ENCODE data around the gene DMD. TPM values are rescaled to one million over a fixed set of nuclear protein-coding genes. Genes with fewer than 3 reads are reported as not detected.

Gene DMD
- total and polyA plus RNA-seq, 2 donors: 48.8 to 257 TPM

- Histone ChIP-seq H3K27ac (ENCODE audit: low read depth) (no peak overlapping the region), H3K4me1 (ENCODE audit: insufficient read depth) (no peaks in the 10 kb centered on the region), H3K4me3 (ENCODE audit: low read depth, low read length) (no peak overlapping the region), H3K36me3 (ENCODE audit: insufficient read depth) (no peaks in the 10 kb centered on the region)
- no peak for DNase-seq (ENCODE audit: extremely low spot score)
- WGBS: 58% methylated on average over 1 of the region's 1 CpG
Measured at GRCh38 chrX:31237189-31237588, 1974.2 kb downstream of the DMD start.

DNA sequence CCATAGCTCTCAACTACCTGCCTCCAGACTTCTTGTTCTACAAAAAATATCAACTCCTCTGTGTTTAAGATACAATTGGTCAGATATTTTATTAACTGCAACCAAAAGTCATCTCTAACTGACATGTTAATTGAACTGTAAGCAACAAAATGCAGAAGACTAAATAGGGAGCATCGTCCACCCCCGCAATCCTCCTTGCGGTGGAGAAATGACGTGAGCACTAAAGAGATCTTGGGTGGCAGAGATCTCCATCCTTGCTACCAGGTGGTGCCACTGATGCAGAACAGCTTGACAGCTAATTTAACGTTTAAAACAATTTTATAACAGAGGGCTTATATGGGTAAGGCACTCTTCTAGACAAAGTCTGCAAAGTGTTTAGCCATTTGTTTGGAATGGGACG lies 1975.1 kb downstream of the DMD start:
- H3K4me3 ChIP-seq (ENCODE audit: low read depth, low read length): no peak overlapping the region
- DNase-seq (ENCODE audit: extremely low spot score): no peak
- 54% methylated on average over 6 of the region's 6 CpGs for WGBS
- no peaks in the 10 kb centered on the region for H3K4me1 ChIP-seq (ENCODE audit: insufficient read depth)
- H3K27ac ChIP-seq (ENCODE audit: low read depth): no peak overlapping the region
- no peaks in the 10 kb centered on the region for H3K36me3 ChIP-seq (ENCODE audit: insufficient read depth)

DNA sequence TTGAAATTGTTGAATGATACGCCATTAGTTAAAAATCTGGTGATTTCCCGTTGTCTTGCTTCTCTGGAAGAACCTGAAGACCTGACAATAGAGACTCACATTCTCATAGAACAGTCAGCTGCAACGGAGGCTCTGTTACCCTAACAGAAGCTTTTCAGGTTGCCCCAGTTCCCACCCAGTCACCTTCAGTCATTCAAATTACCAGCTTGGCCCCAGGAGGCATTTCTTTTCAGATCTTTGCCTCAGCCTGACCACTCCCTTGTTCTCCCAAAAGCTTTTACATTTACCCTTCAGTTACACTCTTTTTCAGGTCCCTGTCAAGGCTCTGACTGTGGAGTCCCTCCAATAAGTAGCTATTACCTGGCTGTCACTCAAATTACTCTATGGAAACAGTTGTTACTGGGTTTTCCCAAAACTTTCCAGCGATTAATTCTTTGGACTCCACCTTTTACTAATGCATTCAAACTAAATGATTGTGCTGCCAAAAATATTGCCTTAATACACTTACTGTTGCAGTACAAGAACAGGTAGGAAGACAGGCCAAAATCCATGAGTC lies 1977.3 kb downstream of the DMD start:
- H3K4me3 ChIP-seq (ENCODE audit: low read depth, low read length): no peak overlapping the region
- no peaks in the 10 kb centered on the region for H3K36me3 ChIP-seq (ENCODE audit: insufficient read depth)
- no peaks in the 10 kb centered on the region for H3K4me1 ChIP-seq (ENCODE audit: insufficient read depth)
- 79% methylated on average over 4 of the region's 4 CpGs for WGBS
- DNase-seq (ENCODE audit: extremely low spot score): no peak
- no peak overlapping the region for H3K27ac ChIP-seq (ENCODE audit: low read depth)

- Histone ChIP-seq H3K36me3 (ENCODE audit: insufficient read depth) (no peaks in the 10 kb centered on the region), H3K4me3 (ENCODE audit: low read depth, low read length) (no peak overlapping the region), H3K27ac (ENCODE audit: low read depth) (no peak overlapping the region), H3K4me1 (ENCODE audit: insufficient read depth) (no peaks in the 10 kb centered on the region)
- 55% methylated on average over 3 of the region's 3 CpGs for WGBS
- no peak for DNase-seq (ENCODE audit: extremely low spot score)
Measured at GRCh38 chrX:31232506-31232905, 1978.8 kb downstream of the DMD start.

DNA sequence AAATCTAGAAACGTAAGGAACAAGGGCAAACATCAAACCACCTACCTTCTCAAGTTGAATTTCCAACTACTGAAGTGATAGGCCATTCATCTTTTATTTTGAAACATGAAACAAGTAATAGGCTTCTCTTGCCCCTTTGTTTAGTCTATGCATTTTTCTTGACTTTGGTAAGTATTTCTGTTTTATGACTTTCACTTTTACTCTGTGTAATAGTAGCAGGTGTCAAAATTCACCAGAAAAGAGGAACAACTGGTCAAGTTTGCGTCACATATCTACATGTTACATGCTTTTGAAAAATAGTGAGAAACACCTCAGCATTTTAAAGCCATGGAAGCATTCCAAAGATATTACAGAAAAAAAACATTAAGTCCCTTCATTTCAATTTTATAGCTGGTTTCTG lies 1982.4 kb downstream of the DMD start:
- H3K4me1 ChIP-seq (ENCODE audit: insufficient read depth): no peaks in the 10 kb centered on the region
- WGBS: 48% methylated on average over 2 of the region's 2 CpGs
- DNase-seq (ENCODE audit: extremely low spot score): no peak
- H3K36me3 ChIP-seq (ENCODE audit: insufficient read depth): no peaks in the 10 kb centered on the region
- no peak overlapping the region for H3K27ac ChIP-seq (ENCODE audit: low read depth)
- no peak overlapping the region for H3K4me3 ChIP-seq (ENCODE audit: low read depth, low read length)

DNA sequence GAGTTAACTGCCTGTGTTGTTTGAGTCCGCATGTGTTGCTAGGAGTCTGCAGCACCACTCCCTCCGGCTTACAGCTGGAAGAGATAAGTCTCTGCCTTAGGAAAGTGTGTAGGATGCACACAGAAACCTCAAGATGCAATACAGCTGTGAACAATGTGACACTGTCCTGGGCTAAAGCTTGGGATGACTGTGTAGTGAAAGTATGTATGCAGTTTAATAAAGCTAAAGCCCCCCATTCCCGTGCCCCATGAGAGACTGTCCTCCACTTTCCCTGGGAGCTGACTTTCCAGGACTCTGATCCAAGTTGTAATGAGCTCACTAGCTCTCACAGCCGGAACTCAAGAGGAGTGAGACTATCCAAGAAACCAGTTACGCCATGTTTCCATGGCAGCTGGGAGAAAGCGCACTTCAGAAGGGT lies 1982.9 kb downstream of the DMD start:
- 19% methylated on average over 6 of the region's 6 CpGs for WGBS

GRCh38 chrX:31227250-31227649 lies 1984.1 kb downstream of the DMD start:
- H3K27ac ChIP-seq (ENCODE audit: low read depth): no peak overlapping the region
- no peak for DNase-seq (ENCODE audit: extremely low spot score)
- WGBS: 59% methylated on average over 2 of the region's 2 CpGs
- no peak overlapping the region for H3K4me3 ChIP-seq (ENCODE audit: low read depth, low read length)
- H3K4me1 ChIP-seq (ENCODE audit: insufficient read depth): no peaks in the 10 kb centered on the region
- no peaks in the 10 kb centered on the region for H3K36me3 ChIP-seq (ENCODE audit: insufficient read depth)

More for the DNA sequence above, 1982.9 kb downstream of the DMD start:
- Histone ChIP-seq H3K4me3 (ENCODE audit: low read depth, low read length) (no peak overlapping the region), H3K4me1 (ENCODE audit: insufficient read depth) (no peaks in the 10 kb centered on the region), H3K36me3 (ENCODE audit: insufficient read depth) (no peaks in the 10 kb centered on the region), H3K27ac (ENCODE audit: low read depth) (no peak overlapping the region)
- DNase-seq (ENCODE audit: extremely low spot score): peak; percentile 55

- Histone ChIP-seq H3K36me3 (ENCODE audit: insufficient read depth) (no peaks in the 10 kb centered on the region), H3K4me1 (ENCODE audit: insufficient read depth) (no peaks in the 10 kb centered on the region), H3K27ac (ENCODE audit: low read depth) (no peak overlapping the region), H3K4me3 (ENCODE audit: low read depth, low read length) (no peak overlapping the region)
- DNase-seq (ENCODE audit: extremely low spot score): no peak
- WGBS: 95% methylated on average over 2 of the region's 2 CpGs
Measured at GRCh38 chrX:31225819-31226218, 1985.5 kb downstream of the DMD start.

DNA sequence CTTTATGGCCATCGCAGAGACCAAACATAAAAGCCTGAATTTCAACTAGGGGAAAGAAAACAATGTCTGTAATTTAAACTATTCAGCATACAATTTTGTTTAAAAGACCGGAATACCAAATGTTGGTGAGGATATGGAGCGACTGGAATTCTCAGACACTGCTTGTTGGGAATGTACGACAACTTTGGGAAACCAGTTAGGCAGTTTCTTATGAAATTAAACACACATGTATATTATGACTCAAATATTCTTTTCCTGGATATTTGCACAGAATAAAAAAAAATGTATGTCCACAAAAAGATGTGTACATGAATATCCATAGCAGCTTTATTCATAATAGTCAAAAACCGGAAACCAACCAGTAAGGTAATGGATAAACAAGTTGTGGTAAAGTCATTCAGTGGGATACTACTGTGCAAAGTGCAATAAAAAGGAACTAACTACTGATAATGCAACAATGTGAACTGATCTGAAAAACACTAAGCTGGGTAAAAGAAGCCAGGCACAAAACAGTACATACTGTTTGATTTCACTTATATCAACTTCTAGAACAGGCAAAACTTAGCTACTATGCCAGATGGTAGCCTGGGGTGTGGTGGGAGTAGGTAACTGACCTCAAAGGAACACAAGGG lies 1986.9 kb downstream of the DMD start:
- 93% methylated on average over 5 of the region's 5 CpGs for WGBS
- Histone ChIP-seq H3K36me3 (ENCODE audit: insufficient read depth) (no peaks in the 10 kb centered on the region), H3K27ac (ENCODE audit: low read depth) (no peak overlapping the region), H3K4me3 (ENCODE audit: low read depth, low read length) (no peak overlapping the region), H3K4me1 (ENCODE audit: insufficient read depth) (no peaks in the 10 kb centered on the region)
- no peak for DNase-seq (ENCODE audit: extremely low spot score)

- Histone ChIP-seq H3K4me3 (ENCODE audit: low read depth, low read length) (no peak overlapping the region), H3K27ac (ENCODE audit: low read depth) (no peak overlapping the region), H3K4me1 (ENCODE audit: insufficient read depth) (no peaks in the 10 kb centered on the region), H3K36me3 (ENCODE audit: insufficient read depth) (no peaks in the 10 kb centered on the region)
- DNase-seq (ENCODE audit: extremely low spot score): no peak
- 65% methylated on average over 3 of the region's 3 CpGs for WGBS
Measured at GRCh38 chrX:31223817-31224216, 1987.5 kb downstream of the DMD start.

- DNase-seq (ENCODE audit: extremely low spot score): no peak
- H3K4me3 ChIP-seq (ENCODE audit: low read depth, low read length): no peak overlapping the region
- no peaks in the 10 kb centered on the region for H3K36me3 ChIP-seq (ENCODE audit: insufficient read depth)
- 90% methylated on average over 6 of the region's 6 CpGs for WGBS
- no peak overlapping the region for H3K27ac ChIP-seq (ENCODE audit: low read depth)
- H3K4me1 ChIP-seq (ENCODE audit: insufficient read depth): no peaks in the 10 kb centered on the region
Measured at GRCh38 chrX:31222946-31223345, 1988.4 kb downstream of the DMD start.

GRCh38 chrX:31219174-31219573 lies 1992.2 kb downstream of the DMD start:
- no peak overlapping the region for H3K27ac ChIP-seq (ENCODE audit: low read depth)
- DNase-seq (ENCODE audit: extremely low spot score): no peak
- 68% methylated on average over 6 of the region's 6 CpGs for WGBS

DNA sequence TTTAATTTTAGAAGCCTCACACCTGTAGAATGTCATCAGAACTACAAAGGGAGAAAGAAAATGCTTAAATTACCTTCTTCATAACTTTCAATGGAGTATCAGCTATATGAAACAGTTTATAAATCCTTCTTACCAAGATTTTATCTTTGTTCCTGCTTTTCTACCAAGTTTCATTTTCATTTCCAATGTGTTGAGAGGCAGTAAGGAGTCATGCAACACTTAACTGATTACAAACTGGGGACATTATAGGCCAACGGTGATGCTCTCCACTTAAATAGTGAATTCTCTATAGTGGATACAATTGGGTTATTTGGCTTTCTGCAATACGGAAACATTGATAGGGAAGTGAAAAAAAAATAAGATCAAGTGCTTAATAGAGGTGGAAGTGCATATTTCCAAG lies 1994.3 kb downstream of the DMD start:
- no peak for DNase-seq (ENCODE audit: extremely low spot score)
- WGBS: 29% methylated on average over 2 of the region's 2 CpGs

More at GRCh38 chrX:31219174-31219573, 1992.2 kb downstream of the DMD start:
- H3K4me3 ChIP-seq (ENCODE audit: low read depth, low read length): no peak overlapping the region
- no peaks in the 10 kb centered on the region for H3K4me1 ChIP-seq (ENCODE audit: insufficient read depth)
- H3K36me3 ChIP-seq (ENCODE audit: insufficient read depth): no peaks in the 10 kb centered on the region

GRCh38 chrX:31215277-31215815 lies 1996.0 kb downstream of the DMD start:
- WGBS: 90% methylated on average over 7 of the region's 7 CpGs
- Histone ChIP-seq H3K4me1 (ENCODE audit: insufficient read depth) (no peaks in the 10 kb centered on the region), H3K4me3 (ENCODE audit: low read depth, low read length) (no peak overlapping the region), H3K27ac (ENCODE audit: low read depth) (no peak overlapping the region), H3K36me3 (ENCODE audit: insufficient read depth) (no peaks in the 10 kb centered on the region)
- DNase-seq (ENCODE audit: extremely low spot score): no peak

More for the DNA sequence above, 1994.3 kb downstream of the DMD start:
- Histone ChIP-seq H3K36me3 (ENCODE audit: insufficient read depth) (no peaks in the 10 kb centered on the region), H3K4me1 (ENCODE audit: insufficient read depth) (no peaks in the 10 kb centered on the region), H3K27ac (ENCODE audit: low read depth) (no peak overlapping the region), H3K4me3 (ENCODE audit: low read depth, low read length) (no peak overlapping the region)

All from urinary bladder (tissue), 4 donors.